Mucosa of descending colon (tissue), 3 donors: ENCODE data around the gene IFI44. TPM values are rescaled to one million over a fixed set of nuclear protein-coding genes. Genes with fewer than 3 reads are reported as not detected.

Experiments
- ATAC-seq: fragments of 200-7000 bp; cut with Tn5 transposase; one replicate; pipeline ENCODE4 v1.9.1; 2020; ENCODE audit warnings: mild to moderate bottlenecking, moderate library complexity
- DNase-seq, 3 donors: peaks; one replicate each; pipeline ENCODE4 v3.0.0-alpha.2; 2020
- H3K36me3 ChIP-seq: fragments of 200-600 bp; one replicate; pipeline ENCODE4 v1.8.0; 2021; ENCODE audit warnings: low read depth, mild to moderate bottlenecking
- H3K4me1 ChIP-seq: fragments of 200-600 bp; one replicate; pipeline ENCODE4 v1.8.0; 2021; ENCODE audit warnings: low read depth, mild to moderate bottlenecking
- H3K4me3 ChIP-seq: fragments of 200-600 bp; one replicate; pipeline ENCODE4 v1.8.0; 2021; ENCODE audit warnings: mild to moderate bottlenecking
- H3K9me3 ChIP-seq: fragments of 200-600 bp; one replicate; pipeline ENCODE4 v1.8.0; 2021; ENCODE audit warnings: mild to moderate bottlenecking
- CTCF ChIP-seq: fragments of 200-600 bp; IDR thresholded peaks from one replicate; pipeline ENCODE4 v1.8.0; 2022; ENCODE audit warnings: antibody characterized with exemption, mild to moderate bottlenecking
- intact Hi-C, 2 donors: fragments of 100-400 bp; cut with DNase I in 1 of 2; cut with micrococcal nuclease in 1 of 2; formaldehyde crosslinking; loops; one replicate each; pipeline versions ENCODE4 v1.11.0 to v1.11.1; 2022; cut with DNase I, micrococcal nuclease
- total RNA-seq, 3 donors: library from RNA; stranded (reverse); fragmentation: NEBNext Ultra II Directional in 2 of 3; extraction: Animal tissue kit (Norgen Biotek cat#: 25700) in 2 of 3; gene quantifications; one replicate each; pipeline versions ENCODE4 v1.2.1 to v1.2.4, GENCODE V29; 2021 to 2023
- donor health status: DM: no; HTN: no; CAD: no; lungs with moderate emphysema.
- donor health status: DM: no; HTN: no; CAD: no.
- donor health status: DM: no; HTN: yes; CAD: no.

The IFI44 gene
- total RNA-seq, 3 donors from 2014 or later: 4.3 to 15.6 (median 8.1) TPM

- Histone ChIP-seq H3K4me3 (no peak overlapping the region), H3K4me1 (no peaks in the 10 kb centered on the region), H3K36me3 (no peaks in the 10 kb centered on the region), H3K9me3 (no peaks in the 10 kb centered on the region)
- no peak for TF ChIP-seq CTCF
- ATAC-seq (no peak), DNase-seq (no peak)
- intact Hi-C loops: no loop called here
These were observed 16.2 kb downstream of the IFI44 start for GRCh38 chr1:78665809-78666208.

GRCh38 chr1:78667939-78668338, 18.3 kb downstream of the IFI44 start:
- no peak overlapping the region for H3K4me3 ChIP-seq
- TF ChIP-seq CTCF: no peak
- no peak for ATAC-seq
- no peaks in the 10 kb centered on the region for H3K36me3 ChIP-seq
- no peak for DNase-seq
- H3K9me3 ChIP-seq: no peaks in the 10 kb centered on the region
- intact Hi-C loops: no loop called here
- H3K4me1 ChIP-seq: no peaks in the 10 kb centered on the region

GRCh38 chr1:78668427-78668826, 18.8 kb downstream of the IFI44 start:
- intact Hi-C loops: no loop called here
- H3K9me3 ChIP-seq: no peaks in the 10 kb centered on the region
- no peak for TF ChIP-seq CTCF
- no peak overlapping the region for H3K4me3 ChIP-seq
- H3K36me3 ChIP-seq: no peaks in the 10 kb centered on the region
- DNase-seq (no peak), ATAC-seq (no peak)
- H3K4me1 ChIP-seq: no peaks in the 10 kb centered on the region

GRCh38 chr1:78672428-78672827, 22.8 kb downstream of the IFI44 start:
- Histone ChIP-seq H3K4me3 (no peak overlapping the region), H3K9me3 (no peaks in the 10 kb centered on the region), H3K36me3 (no peaks in the 10 kb centered on the region), H3K4me1 (no peaks in the 10 kb centered on the region)
- TF ChIP-seq CTCF: no peak
- ATAC-seq (no peak), DNase-seq (no peak)
- intact Hi-C loops: loop anchor here (10.0 kb wide), 1 partner anchor 528 kb away; no protein-coding TSS in a partner anchor

- no peaks in the 10 kb centered on the region for H3K9me3 ChIP-seq
- intact Hi-C loops: loop anchor here (10.0 kb wide), 1 partner anchor 528 kb away; no protein-coding TSS in a partner anchor
- no peak for ATAC-seq
- H3K4me1 ChIP-seq: no peaks in the 10 kb centered on the region
- no peaks in the 10 kb centered on the region for H3K36me3 ChIP-seq
- no peak for DNase-seq
- TF ChIP-seq CTCF: no peak
- no peak overlapping the region for H3K4me3 ChIP-seq
These were observed 23.5 kb downstream of the IFI44 start for GRCh38 chr1:78673120-78673519.
